Measurements from ENCODE around the gene ALDH16A1. TPM values are rescaled to one million over a fixed set of nuclear protein-coding genes. Genes with fewer than 3 reads are reported as not detected.

ALDH16A1 gene
- total RNA-seq, 2 donors from 2014 or later = 52.8 to 57.1 TPM

DNA sequence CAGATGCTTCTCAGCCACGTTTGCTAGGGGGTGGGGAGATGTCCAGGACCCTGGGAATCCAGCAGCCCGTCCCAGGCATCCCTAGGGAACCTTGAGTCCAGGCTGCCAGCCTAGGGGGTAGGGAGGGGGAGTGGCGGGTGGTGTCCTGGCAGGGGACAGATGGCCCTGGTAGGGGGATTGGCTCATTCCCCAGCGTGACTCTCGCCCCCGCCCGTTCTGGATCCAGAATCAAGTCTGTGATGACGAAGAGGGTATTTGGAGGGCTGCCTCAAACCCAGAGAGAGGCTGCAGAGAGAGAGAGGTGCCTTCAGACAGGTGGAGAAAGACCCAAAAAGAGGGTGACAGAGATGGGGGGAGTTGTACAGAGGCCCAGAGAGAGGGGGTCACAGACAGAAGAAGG is 15.8 kb upstream of the ALDH16A1 start:
- Histone ChIP-seq H3K27me3 (ENCODE audit: control insufficient read depth, insufficient read depth, low read length, poor library complexity, severe bottlenecking) (peaks cover 100% of the 10 kb centered on the region), H3K9me3 (ENCODE audit: control insufficient read depth, low read length) (no peaks in the 10 kb centered on the region), H3K36me3 (ENCODE audit: control insufficient read depth, insufficient read depth, low read length) (no peaks in the 10 kb centered on the region), H3K4me3 (ENCODE audit: low read length) (no peak overlapping the region), H3K9ac (ENCODE audit: extremely low read depth, low read length, poor library complexity, severe bottlenecking) (no peak overlapping the region), H3K4me1 (ENCODE audit: control insufficient read depth, insufficient read depth, low read length) (no peaks in the 10 kb centered on the region), H3K27ac (ENCODE audit: low read depth, low read length) (no peak overlapping the region)
- H3K27me3 Mint-ChIP-seq (ENCODE audit: insufficient read depth) = peaks cover 98% of the 10 kb centered on the region
- peaks cover 1% of the 10 kb centered on the region for H3K36me3 Mint-ChIP-seq (ENCODE audit: low read depth)
- TF ChIP-seq CTCF (conservative IDR thresholded peaks at IDR 0.05) = no peak
- H3K4me1 Mint-ChIP-seq = no peaks in the 10 kb centered on the region
- WGBS, 2 experiments (ENCODE audit: insufficient coverage in 1 of 2, insufficient read length in 1 of 2) = 34 to 43% methylated on average over 7 to 8 of the region's 8 CpGs
- no peak overlapping the region for H3K4me3 Mint-ChIP-seq
- no peak for DNase-seq
- H3K9me3 Mint-ChIP-seq = peaks cover 10% of the 10 kb centered on the region
- H3K27ac Mint-ChIP-seq = no peak overlapping the region

DNA sequence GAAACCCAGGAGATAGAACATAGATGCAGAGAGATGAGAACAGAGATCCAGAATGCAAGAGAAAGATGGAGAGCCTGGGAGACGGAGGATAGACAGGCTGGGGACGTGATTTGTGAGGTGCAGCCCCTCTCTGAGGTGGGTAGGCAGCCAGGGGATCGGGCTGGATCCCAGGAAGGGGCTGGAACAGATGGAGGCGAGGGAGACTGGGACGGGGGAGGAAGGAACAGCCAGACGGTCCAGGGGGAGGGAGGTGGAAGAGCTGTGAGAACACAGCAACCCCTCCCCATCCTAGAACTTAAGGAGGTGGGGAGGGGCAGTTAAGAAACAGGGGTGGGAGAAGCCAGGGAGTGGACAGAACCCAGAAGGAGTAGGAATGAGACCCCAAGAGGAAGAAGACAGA is 14.8 kb upstream of the ALDH16A1 start:
- Histone ChIP-seq H3K9ac (ENCODE audit: extremely low read depth, low read length, poor library complexity, severe bottlenecking) (no peak overlapping the region), H3K4me1 (ENCODE audit: control insufficient read depth, insufficient read depth, low read length) (no peaks in the 10 kb centered on the region), H3K27ac (ENCODE audit: low read depth, low read length) (no peak overlapping the region), H3K9me3 (ENCODE audit: control insufficient read depth, low read length) (no peaks in the 10 kb centered on the region), H3K27me3 (ENCODE audit: control insufficient read depth, insufficient read depth, low read length, poor library complexity, severe bottlenecking) (peaks cover 94% of the 10 kb centered on the region), H3K36me3 (ENCODE audit: control insufficient read depth, insufficient read depth, low read length) (no peaks in the 10 kb centered on the region), H3K4me3 (ENCODE audit: low read length) (no peak overlapping the region)
- Mint-ChIP-seq H3K4me3 (no peak overlapping the region), H3K36me3 (ENCODE audit: low read depth) (no peaks in the 10 kb centered on the region), H3K27ac (no peak overlapping the region), H3K27me3 (ENCODE audit: insufficient read depth) (peaks cover 94% of the 10 kb centered on the region), H3K4me1 (no peaks in the 10 kb centered on the region), H3K9me3 (peaks cover 9% of the 10 kb centered on the region)
- no peak for DNase-seq
- TF ChIP-seq CTCF (conservative IDR thresholded peaks at IDR 0.05) = no peak
- 24 to 28% methylated on average over 3 to 5 of the region's 6 CpGs for WGBS, 2 experiments (ENCODE audit: insufficient coverage in 1 of 2, insufficient read length in 1 of 2)

GRCh38 chr19:49439836-49440235 is 13.2 kb upstream of the ALDH16A1 start:
- Mint-ChIP-seq H3K4me3 (no peak overlapping the region), H3K27ac (no peak overlapping the region), H3K36me3 (ENCODE audit: low read depth) (no peaks in the 10 kb centered on the region), H3K4me1 (no peaks in the 10 kb centered on the region), H3K27me3 (ENCODE audit: insufficient read depth) (peaks cover 79% of the 10 kb centered on the region), H3K9me3 (peaks cover 9% of the 10 kb centered on the region)
- Histone ChIP-seq H3K4me3 (ENCODE audit: low read length) (no peak overlapping the region), H3K9ac (ENCODE audit: extremely low read depth, low read length, poor library complexity, severe bottlenecking) (no peak overlapping the region), H3K27ac (ENCODE audit: low read depth, low read length) (no peak overlapping the region), H3K27me3 (ENCODE audit: control insufficient read depth, insufficient read depth, low read length, poor library complexity, severe bottlenecking) (peaks cover 79% of the 10 kb centered on the region), H3K4me1 (ENCODE audit: control insufficient read depth, insufficient read depth, low read length) (no peaks in the 10 kb centered on the region), H3K36me3 (ENCODE audit: control insufficient read depth, insufficient read depth, low read length) (no peaks in the 10 kb centered on the region), H3K9me3 (ENCODE audit: control insufficient read depth, low read length) (no peaks in the 10 kb centered on the region)
- no peak for DNase-seq
- no peak for TF ChIP-seq CTCF (conservative IDR thresholded peaks at IDR 0.05)
- WGBS, 2 experiments (ENCODE audit: insufficient coverage in 1 of 2, insufficient read length in 1 of 2) = 75 to 100% methylated on average over 1 of the region's 6 CpGs

Data from endodermal cell (in vitro differentiated cells).